ENCODE data around the gene GPR155. TPM values are rescaled to one million over a fixed set of nuclear protein-coding genes. Genes with fewer than 3 reads are reported as not detected.

Gene GPR155
- total and polyA plus RNA-seq, 2 of the 4 experiments (the other 2 are of a cell fraction): 2.3 to 3.4 TPM

DNA sequence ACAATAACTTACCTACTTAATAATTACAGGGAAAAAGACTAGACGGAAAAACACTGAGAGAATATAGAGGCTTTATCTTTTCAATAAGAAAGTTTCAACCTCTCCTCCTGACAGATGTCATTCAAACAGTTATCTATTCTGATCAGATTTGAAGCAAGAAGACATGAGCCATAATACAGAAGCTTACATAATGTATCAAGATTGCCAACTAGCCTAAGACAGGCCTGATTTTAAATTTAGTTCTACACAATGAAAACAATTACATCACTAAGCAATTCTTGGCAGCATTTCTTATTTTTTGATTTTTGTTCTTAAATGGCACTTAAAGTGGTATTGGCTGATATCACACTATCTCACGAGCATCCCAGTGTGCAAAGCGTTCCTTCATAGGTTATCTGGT, 41.6 kb downstream of the GPR155 start:
- Histone ChIP-seq H3K36me3 (ENCODE audit: control insufficient read depth, insufficient read depth, low read length) (no peaks in the 10 kb centered on the region), H3K27ac (ENCODE audit: insufficient read depth, low read length) (no peak overlapping the region), H3K9me3 (ENCODE audit: control insufficient read depth, insufficient read depth, low read length) (no peaks in the 10 kb centered on the region), H4K20me1 (ENCODE audit: insufficient read depth, low read length) (no peaks in the 10 kb centered on the region), H2BK15ac (ENCODE audit: low read depth, low read length) (no peak overlapping the region), H3K4me1 (ENCODE audit: control insufficient read depth, insufficient read depth, low read length) (0 out of 2 replicates have a peak, but pooled peaks cover 3% of the 10 kb centered on the region), H4K5ac (ENCODE audit: low read depth, low read length) (no peak overlapping the region), H3K4me3 (ENCODE audit: insufficient read depth, low read depth, low read length) (no peak overlapping the region), H3K18ac (ENCODE audit: low read depth, low read length) (no peak overlapping the region), H3K79me1 (ENCODE audit: low read depth in 1 of 2, low read length in 2 of 2) (no peaks in the 10 kb centered on the region), H2AFZ (replicated peaks; ENCODE audit: low read length, poor library complexity) (no peak overlapping the region), H3K4me2 (ENCODE audit: low read depth, low read length) (no peak overlapping the region), H2AK9ac (replicated peaks; ENCODE audit: low read depth, low read length, poor library complexity) (no peak overlapping the region), H3K9ac (ENCODE audit: low read depth, low read length) (no peak overlapping the region), H3K27me3 (ENCODE audit: control insufficient read depth, insufficient read depth, low read length) (no peaks in the 10 kb centered on the region), H2AK5ac (ENCODE audit: low read depth, low read length) (no peak overlapping the region), H4K91ac (ENCODE audit: insufficient read depth, low read depth, low read length) (no peak overlapping the region), H4K8ac (ENCODE audit: low read depth in 2 of 2, low read length in 2 of 2) (no peak overlapping the region), H3K14ac (replicated peaks; ENCODE audit: low read depth, low read length) (no peak overlapping the region), H3K23ac (ENCODE audit: low read depth, low read length) (no peak overlapping the region), H3K4ac (ENCODE audit: low read depth, low read length) (no peak overlapping the region), H3K56ac (ENCODE audit: extremely low read depth, insufficient read depth, low read length) (no peak overlapping the region), H2BK20ac (ENCODE audit: low read depth, low read length) (no peak overlapping the region), H2BK120ac (ENCODE audit: low read depth, low read length) (no peak overlapping the region), H3K9me1 (ENCODE audit: insufficient read depth, low read length) (0 out of 2 replicates have a peak, but pooled peaks cover 2% of the 10 kb centered on the region), H2BK5ac (ENCODE audit: low read depth, low read length, poor library complexity, severe bottlenecking) (no peak overlapping the region)
- no CpG with 5 or more reads among the region's 3 CpGs for WGBS, 2 experiments (ENCODE audit: extremely low coverage in 2 of 2, insufficient read length in 1 of 2)
- TF ChIP-seq MAZ (IDR thresholded peaks at IDR 0.05; ENCODE audit: borderline replicate concordance, low read depth, low read length) (no peak), MAFK (IDR thresholded peaks at IDR 0.05; ENCODE audit: low read depth, low read length) (no peak), SMC3 (IDR thresholded peaks at IDR 0.05; ENCODE audit: low read depth, low read length) (no peak), RCOR1 (IDR thresholded peaks at IDR 0.05; ENCODE audit: insufficient replicate concordance, low read length) (no peak), RFX5 (IDR thresholded peaks at IDR 0.05; ENCODE audit: low read depth, low read length) (no peak), POLR2A (IDR thresholded peaks at IDR 0.05; ENCODE audit: low read depth, low read length) (no peak), CHD1 (IDR thresholded peaks at IDR 0.05; ENCODE audit: low read depth, low read length) (no peak), RAD21 (IDR thresholded peaks at IDR 0.05; ENCODE audit: low read length) (no peak), NFE2L2 (IDR thresholded peaks at IDR 0.05; ENCODE audit: low read depth, low read length) (no peak), FOS (IDR thresholded peaks at IDR 0.05; ENCODE audit: low read depth, low read length) (no peak), CEBPB (IDR thresholded peaks at IDR 0.05; ENCODE audit: low read depth, low read length) (no peak), BHLHE40 (IDR thresholded peaks at IDR 0.05; ENCODE audit: low read depth, low read length) (no peak)
- TF ChIP-seq, protein P1, sequence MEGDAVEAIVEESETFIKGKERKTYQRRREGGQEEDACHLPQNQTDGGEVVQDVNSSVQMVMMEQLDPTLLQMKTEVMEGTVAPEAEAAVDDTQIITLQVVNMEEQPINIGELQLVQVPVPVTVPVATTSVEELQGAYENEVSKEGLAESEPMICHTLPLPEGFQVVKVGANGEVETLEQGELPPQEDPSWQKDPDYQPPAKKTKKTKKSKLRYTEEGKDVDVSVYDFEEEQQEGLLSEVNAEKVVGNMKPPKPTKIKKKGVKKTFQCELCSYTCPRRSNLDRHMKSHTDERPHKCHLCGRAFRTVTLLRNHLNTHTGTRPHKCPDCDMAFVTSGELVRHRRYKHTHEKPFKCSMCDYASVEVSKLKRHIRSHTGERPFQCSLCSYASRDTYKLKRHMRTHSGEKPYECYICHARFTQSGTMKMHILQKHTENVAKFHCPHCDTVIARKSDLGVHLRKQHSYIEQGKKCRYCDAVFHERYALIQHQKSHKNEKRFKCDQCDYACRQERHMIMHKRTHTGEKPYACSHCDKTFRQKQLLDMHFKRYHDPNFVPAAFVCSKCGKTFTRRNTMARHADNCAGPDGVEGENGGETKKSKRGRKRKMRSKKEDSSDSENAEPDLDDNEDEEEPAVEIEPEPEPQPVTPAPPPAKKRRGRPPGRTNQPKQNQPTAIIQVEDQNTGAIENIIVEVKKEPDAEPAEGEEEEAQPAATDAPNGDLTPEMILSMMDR (conservative IDR thresholded peaks at IDR 0.05; ENCODE audit: low read depth, low read length): no peak
- DNase-seq (peak; percentile 40), ATAC-seq (ENCODE audit: low read depth) (no peak)
- BruUV-seq (replicated peaks): no TSS peak
- CTCF ChIA-PET: interaction anchor here (0.7 kb wide), 1 partner anchor 12 kb away, joined by 4 read pairs; no protein-coding TSS in a partner anchor
- intact Hi-C loops (cut with micrococcal nuclease) (no loop called here), dilution Hi-C loops (cut with HindIII; ENCODE audit: low sequenced_read_pairs, unreplicated experiment) (no loop called here), in situ Hi-C loops (cut with MboI; ENCODE audit: low sequenced_read_pairs) (no loop called here)
- POLR2A ChIA-PET (ENCODE audit: unreplicated experiment): no interaction called here

All from IMR-90 (cell line).